Kidney capillary endothelial cell (primary cell): ENCODE results near the gene PRKAR2A.
"Not testable (repeated sequence)": the region's sequence is repeated elsewhere in the genome, so short reads cannot be mapped to it uniquely, and the experiment has no call there.

Source experiments
- DNase-seq: peaks from one replicate; pipeline ENCODE4 v3.0.0-alpha.2; 2018; ENCODE audit warnings: low spot score

The PRKAR2A gene

GRCh38 chr3:48776854-48777253, 70.8 kb downstream of the PRKAR2A start:
- no peak for DNase-seq

DNA sequence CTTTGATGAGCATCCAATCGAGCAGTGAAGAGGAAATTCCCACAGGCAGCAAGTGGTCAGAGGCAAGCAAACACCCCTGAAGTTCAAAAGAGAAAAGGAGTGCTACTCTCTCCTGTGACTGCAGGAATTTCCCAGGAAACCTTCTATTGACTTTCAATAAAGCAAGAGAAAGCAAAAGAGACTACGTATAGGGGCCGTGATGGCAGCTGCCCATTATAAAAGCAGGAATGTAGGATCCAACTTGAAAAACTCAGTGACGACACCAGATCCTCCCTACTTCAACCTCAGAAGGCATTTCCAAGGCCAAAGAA, 77.5 kb downstream of the PRKAR2A start:
- no peak for DNase-seq

- DNase-seq: no peak
Measured at GRCh38 chr3:48765376-48765775, 82.3 kb downstream of the PRKAR2A start.

DNA sequence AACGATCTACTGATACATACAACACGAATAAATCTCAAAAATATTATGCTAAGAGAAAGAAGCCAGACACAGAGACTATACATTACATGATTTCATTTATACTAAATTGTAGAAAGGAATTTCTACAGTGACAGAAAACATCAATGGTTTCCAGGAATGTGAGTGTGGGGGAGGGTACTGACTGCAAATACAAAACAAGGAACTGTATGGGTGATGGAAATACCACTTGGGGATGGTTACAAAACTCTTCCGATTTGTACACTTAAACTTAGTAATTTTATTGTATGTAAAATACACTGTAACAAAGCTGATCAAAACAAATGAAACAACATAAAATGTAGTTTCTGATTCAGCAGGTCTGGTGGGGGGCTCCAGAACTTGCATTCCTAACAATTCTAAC, 84.9 kb downstream of the PRKAR2A start:
- DNase-seq: no peak

DNA sequence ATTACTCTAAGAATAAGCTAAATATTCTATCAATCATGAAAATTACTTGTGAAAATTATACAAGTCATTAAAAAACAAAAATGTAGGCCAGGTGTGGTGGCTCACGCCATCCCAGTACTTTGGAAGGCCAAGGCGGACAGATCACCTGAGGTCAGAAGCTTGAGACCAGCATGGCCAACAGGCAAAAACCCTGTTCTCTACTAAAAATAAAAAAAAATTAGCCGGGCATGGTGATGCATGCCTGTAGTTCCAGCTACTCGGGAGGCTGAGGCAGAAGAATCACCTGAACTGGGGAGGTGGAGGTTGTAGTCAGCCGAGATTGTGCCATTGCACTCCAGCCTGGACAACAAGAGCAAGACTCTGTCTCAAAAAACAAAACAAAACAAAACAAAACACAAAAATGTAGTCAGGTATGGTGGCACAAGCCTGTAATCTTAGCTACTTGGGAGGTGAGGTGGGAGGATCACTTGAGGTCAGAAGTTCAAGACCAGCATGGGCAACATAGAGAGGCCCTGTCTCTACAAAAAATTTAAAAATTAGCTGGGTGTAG, 87.6 kb downstream of the PRKAR2A start:
- DNase-seq: not testable (repeated sequence)

- not testable (repeated sequence) for DNase-seq
Measured at GRCh38 chr3:48759531-48759930, 88.1 kb downstream of the PRKAR2A start.

- DNase-seq: no peak
Measured at GRCh38 chr3:48759071-48759470, 88.6 kb downstream of the PRKAR2A start.

GRCh38 chr3:48756640-48757039, 91.0 kb downstream of the PRKAR2A start:
- DNase-seq: no peak

DNA sequence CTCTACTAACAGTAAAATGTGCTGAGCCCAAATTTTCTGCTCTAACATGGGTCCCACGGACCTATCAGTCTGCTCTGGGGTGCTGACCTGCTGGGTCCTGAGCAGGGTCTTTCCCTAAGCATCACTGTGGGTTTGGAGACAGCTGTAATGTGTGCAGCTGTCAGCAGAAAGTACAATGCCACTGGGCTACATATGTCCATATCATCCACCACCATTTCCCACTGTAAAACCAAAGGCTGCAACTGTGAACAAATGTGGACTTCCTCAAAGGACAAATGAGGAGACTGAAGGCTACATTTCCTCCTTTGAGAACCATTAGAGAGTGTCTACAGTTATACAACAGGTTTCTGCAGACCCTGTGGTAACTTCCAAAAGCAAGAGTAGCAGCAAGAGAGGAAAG, 96.8 kb downstream of the PRKAR2A start:
- no peak for DNase-seq

GRCh38 chr3:48748754-48749153, 98.9 kb downstream of the PRKAR2A start:
- DNase-seq: no peak

DNA sequence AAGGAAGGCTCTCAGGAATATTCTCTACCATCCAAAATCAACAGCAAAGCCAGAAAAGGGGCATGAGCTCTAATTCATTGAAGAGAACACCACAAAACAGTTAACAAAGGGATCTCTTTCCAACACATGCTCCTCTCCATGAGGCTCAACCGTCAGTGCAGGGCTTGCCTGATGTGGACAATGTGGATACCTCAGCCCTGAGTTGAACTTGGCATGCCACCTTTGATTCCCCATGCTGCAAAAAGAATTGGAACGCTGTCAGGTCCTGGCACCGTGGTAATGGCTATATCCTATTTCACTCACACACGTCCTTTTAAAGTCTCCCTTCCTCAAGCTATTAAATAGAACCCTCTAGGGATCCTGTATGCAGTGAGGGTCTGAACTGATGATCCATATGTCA, 100.0 kb downstream of the PRKAR2A start:
- no peak for DNase-seq

DNA sequence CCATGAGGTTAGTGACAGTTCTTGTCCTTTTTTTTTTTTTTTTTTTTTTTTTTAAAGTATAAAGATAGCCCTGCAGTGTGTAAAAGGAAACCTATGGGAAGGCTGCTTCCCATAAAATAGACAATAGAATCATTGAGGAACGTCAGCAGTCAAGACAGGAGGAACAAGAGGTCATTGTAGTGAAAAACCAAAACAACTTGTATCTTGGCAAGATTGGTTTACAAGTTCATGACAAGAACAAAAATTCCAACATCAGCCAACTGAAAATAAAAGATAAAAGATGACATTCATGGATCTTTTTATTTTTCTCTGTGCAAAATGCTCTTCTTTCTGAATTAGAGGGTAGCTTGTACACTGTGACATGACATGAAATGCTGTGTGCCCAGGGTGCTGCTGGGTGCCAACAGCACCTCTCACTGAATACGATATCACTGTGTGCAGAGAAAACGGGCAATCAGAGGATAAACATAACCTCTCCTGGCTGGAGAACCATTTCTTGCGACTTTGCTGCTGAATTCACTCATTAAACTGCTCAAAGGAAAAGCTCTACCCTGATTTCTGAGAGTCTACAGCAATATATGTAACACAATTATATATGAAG, 100.6 kb downstream of the PRKAR2A start:
- no peak for DNase-seq

- no peak for DNase-seq
Measured at GRCh38 chr3:48743773-48744172, 103.9 kb downstream of the PRKAR2A start.

GRCh38 chr3:48741226-48741625, 106.4 kb downstream of the PRKAR2A start:
- not testable (repeated sequence) for DNase-seq

GRCh38 chr3:48739955-48740823, 107.5 kb downstream of the PRKAR2A start:
- peak; percentile 69 for DNase-seq

- no peak for DNase-seq
Measured at GRCh38 chr3:48739617-48739954, 108.1 kb downstream of the PRKAR2A start.

- no peak for DNase-seq
Measured at GRCh38 chr3:48738926-48739616, 108.6 kb downstream of the PRKAR2A start.

GRCh38 chr3:48738144-48738536, 109.5 kb downstream of the PRKAR2A start:
- no peak for DNase-seq

- not testable (repeated sequence) for DNase-seq
Measured at GRCh38 chr3:48735075-48735767, 112.5 kb downstream of the PRKAR2A start.

- DNase-seq: not testable (repeated sequence)
Measured at GRCh38 chr3:48734541-48734940, 113.1 kb downstream of the PRKAR2A start.

- DNase-seq: not testable (repeated sequence)
Measured at GRCh38 chr3:48733752-48734518, 113.7 kb downstream of the PRKAR2A start.

GRCh38 chr3:48727511-48727910, 120.2 kb downstream of the PRKAR2A start:
- DNase-seq: no peak
